Measurements from ENCODE around the gene SLC9B1. TPM values are rescaled to one million over a fixed set of nuclear protein-coding genes. Genes with fewer than 3 reads are reported as not detected.

SLC9B1 gene
- total RNA-seq (2021) (0.62 and 1.1 TPM in 2 replicates), Bru-seq, nascent RNA (percentile 37 among the genes with signal in this experiment), BruChase-seq, experiment 1, labeled RNA remaining after a 2-hour chase (percentile 31 among the genes with signal in this experiment), BruChase-seq, experiment 2, labeled RNA remaining after a 6-hour chase (percentile 27 among the genes with signal in this experiment)
- long read RNA-seq, partial matches to known transcripts, result 0 of 4 reads
- long read RNA-seq, other reads (novel, unspliced or antisense), result 4 of 4 reads

GRCh38 chr4:103019308-103020124 is at the start of gene SLC9B1:
Gene SLC9B1, minus strand, starts transcription at chr4:103019705. Its CDS starts 27,994 bp downstream, at chr4:102991711.
- TF ChIP-seq, protein P1, sequence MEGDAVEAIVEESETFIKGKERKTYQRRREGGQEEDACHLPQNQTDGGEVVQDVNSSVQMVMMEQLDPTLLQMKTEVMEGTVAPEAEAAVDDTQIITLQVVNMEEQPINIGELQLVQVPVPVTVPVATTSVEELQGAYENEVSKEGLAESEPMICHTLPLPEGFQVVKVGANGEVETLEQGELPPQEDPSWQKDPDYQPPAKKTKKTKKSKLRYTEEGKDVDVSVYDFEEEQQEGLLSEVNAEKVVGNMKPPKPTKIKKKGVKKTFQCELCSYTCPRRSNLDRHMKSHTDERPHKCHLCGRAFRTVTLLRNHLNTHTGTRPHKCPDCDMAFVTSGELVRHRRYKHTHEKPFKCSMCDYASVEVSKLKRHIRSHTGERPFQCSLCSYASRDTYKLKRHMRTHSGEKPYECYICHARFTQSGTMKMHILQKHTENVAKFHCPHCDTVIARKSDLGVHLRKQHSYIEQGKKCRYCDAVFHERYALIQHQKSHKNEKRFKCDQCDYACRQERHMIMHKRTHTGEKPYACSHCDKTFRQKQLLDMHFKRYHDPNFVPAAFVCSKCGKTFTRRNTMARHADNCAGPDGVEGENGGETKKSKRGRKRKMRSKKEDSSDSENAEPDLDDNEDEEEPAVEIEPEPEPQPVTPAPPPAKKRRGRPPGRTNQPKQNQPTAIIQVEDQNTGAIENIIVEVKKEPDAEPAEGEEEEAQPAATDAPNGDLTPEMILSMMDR (conservative IDR thresholded peaks at IDR 0.05; ENCODE audit: low read depth, low read length), result no peak
- Histone ChIP-seq H3K36me3 (ENCODE audit: insufficient read depth, low read length, poor library complexity, severe bottlenecking) (no peaks in the 10 kb centered on the region), H3K27me3 (replicated peaks; ENCODE audit: insufficient read depth, low read depth, low read length, poor library complexity) (no peaks in the 10 kb centered on the region), H3K4me3 (ENCODE audit: low read depth, low read length, poor library complexity, severe bottlenecking) (peak within 1 kb of the TSS; percentile 56), H3K4me1 (ENCODE audit: insufficient read depth, low read length, poor library complexity, severe bottlenecking) (peaks cover 4% of the 10 kb centered on the region), H3K9me3 (ENCODE audit: low read depth, low read length, poor library complexity, severe bottlenecking) (no peaks in the 10 kb centered on the region), H3K27ac (ENCODE audit: low read depth, low read length, poor library complexity, severe bottlenecking) (peak within 1 kb of the TSS; percentile 89)
- intact Hi-C loops (cut with micrococcal nuclease; ENCODE audit: unreplicated experiment), result no loop called here
- ChIA-PET CTCF (no interaction called here), POLR2A (ENCODE audit: low non-redundant PET) (no interaction called here)
- peak; percentile 92 for DNase-seq (ENCODE audit: low spot score)
- TSS peak; percentile 99 for BruUV-seq (replicated peaks)

DNA sequence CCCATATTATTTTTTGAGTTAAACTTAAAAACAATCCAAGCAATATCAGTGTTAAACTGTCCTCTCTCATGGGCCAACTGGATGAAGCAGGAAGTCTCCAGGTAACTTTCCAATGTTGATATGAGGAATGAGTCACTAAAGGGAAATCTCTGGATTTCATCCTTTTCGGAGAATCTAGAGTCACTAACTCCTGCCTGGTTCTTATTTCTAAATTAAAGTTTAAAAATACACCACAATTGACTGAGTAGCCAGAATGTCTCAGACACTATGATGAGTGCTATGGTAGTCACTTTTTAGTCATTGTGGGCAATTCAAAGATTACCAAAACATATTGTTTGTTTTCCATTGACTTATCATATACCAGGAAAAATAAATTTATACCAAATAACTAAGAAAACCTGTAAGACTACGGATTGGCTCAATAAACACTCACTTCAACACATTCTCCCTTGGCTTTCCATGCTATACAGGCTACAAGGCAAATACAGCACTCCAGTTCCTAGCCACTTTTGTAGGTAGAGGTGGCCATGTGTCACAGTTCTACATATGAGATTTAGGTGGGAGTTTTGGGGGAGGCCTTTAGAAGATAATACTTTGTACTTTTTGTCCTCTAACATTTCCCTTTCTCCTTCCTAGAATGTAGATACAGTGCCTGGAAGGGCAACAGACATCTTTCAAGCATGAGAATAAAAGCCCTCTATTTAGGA is 48.5 kb upstream of the SLC9B1 start:
- BruUV-seq (replicated peaks), result no TSS peak
- ChIA-PET POLR2A (ENCODE audit: low non-redundant PET) (no interaction called here), CTCF (no interaction called here)
- Histone ChIP-seq H3K9me3 (ENCODE audit: low read depth, low read length, poor library complexity, severe bottlenecking) (no peaks in the 10 kb centered on the region), H3K4me3 (ENCODE audit: low read depth, low read length, poor library complexity, severe bottlenecking) (no peak overlapping the region), H3K4me1 (ENCODE audit: insufficient read depth, low read length, poor library complexity, severe bottlenecking) (no peaks in the 10 kb centered on the region), H3K27ac (ENCODE audit: low read depth, low read length, poor library complexity, severe bottlenecking) (no peak overlapping the region), H3K27me3 (replicated peaks; ENCODE audit: insufficient read depth, low read depth, low read length, poor library complexity) (no peaks in the 10 kb centered on the region), H3K36me3 (ENCODE audit: insufficient read depth, low read length, poor library complexity, severe bottlenecking) (no peaks in the 10 kb centered on the region)
- DNase-seq (ENCODE audit: low spot score), result no peak
- intact Hi-C loops (cut with micrococcal nuclease; ENCODE audit: unreplicated experiment), result no loop called here
- no peak for TF ChIP-seq EZH2 (IDR thresholded peaks at IDR 0.05; ENCODE audit: borderline replicate concordance, low read depth, low read length, poor library complexity, severe bottlenecking)
- TF ChIP-seq, protein P1 (conservative IDR thresholded peaks at IDR 0.05; ENCODE audit: low read depth, low read length), result no peak

- no TSS peak for BruUV-seq (replicated peaks)
- ChIA-PET POLR2A (ENCODE audit: low non-redundant PET) (interaction anchor here (0.6 kb wide), 1 partner anchor 10 kb away, joined by 8 read pairs; no protein-coding TSS in a partner anchor), CTCF (no interaction called here)
- H3K9me3 ChIP-seq (ENCODE audit: low read depth, low read length, poor library complexity, severe bottlenecking), result no peaks in the 10 kb centered on the region
- no peaks in the 10 kb centered on the region for H3K4me1 ChIP-seq (ENCODE audit: insufficient read depth, low read length, poor library complexity, severe bottlenecking)
- no peak overlapping the region for H3K27ac ChIP-seq (ENCODE audit: low read depth, low read length, poor library complexity, severe bottlenecking)
- no peaks in the 10 kb centered on the region for H3K36me3 ChIP-seq (ENCODE audit: insufficient read depth, low read length, poor library complexity, severe bottlenecking)
- TF ChIP-seq EZH2 (IDR thresholded peaks at IDR 0.05; ENCODE audit: borderline replicate concordance, low read depth, low read length, poor library complexity, severe bottlenecking), result no peak
- TF ChIP-seq, protein P1 (conservative IDR thresholded peaks at IDR 0.05; ENCODE audit: low read depth, low read length), result no peak
- H3K4me3 ChIP-seq (ENCODE audit: low read depth, low read length, poor library complexity, severe bottlenecking), result no peak overlapping the region
- no peaks in the 10 kb centered on the region for H3K27me3 ChIP-seq (replicated peaks; ENCODE audit: insufficient read depth, low read depth, low read length, poor library complexity)
- DNase-seq (ENCODE audit: low spot score), result no peak
- intact Hi-C loops (cut with micrococcal nuclease; ENCODE audit: unreplicated experiment), result no loop called here
Measured at GRCh38 chr4:103060453-103061148, 41.1 kb upstream of the SLC9B1 start.

All from A673 (cell line).